DMS114 treated with DMSO at 0.1 percent for 48 hours (cell line): ENCODE data around the gene ZNF836.
A peak's percentile ranks its signal among the peaks of the same experiment; 100 is the strongest.
"Not testable (repeated sequence)": the region's sequence is repeated elsewhere in the genome, so short reads cannot be mapped to it uniquely, and the experiment has no call there.

ENCODE experiments used
- DNase-seq: peaks from one replicate; lab custom pipeline; 2025; ENCODE audit not compliant: unreplicated experiment; lab: John Stamatoyannopoulos, UW

Gene ZNF836

GRCh38 chr19:52171321-52172169 is at the start of gene ZNF836:
TSS of gene ZNF836 (minus strand) at chr19:52171621. CDS start at chr19:52168072, 3,549 bp downstream.
- DNase-seq = peak; percentile 62

- DNase-seq = no peak
These were observed 49.6 kb upstream of the ZNF836 start for GRCh38 chr19:52221031-52221430.

GRCh38 chr19:52219611-52220010 is 48.2 kb upstream of the ZNF836 start:
- DNase-seq = no peak

- DNase-seq = no peak
These were observed 46.2 kb upstream of the ZNF836 start for GRCh38 chr19:52217576-52217975.

GRCh38 chr19:52216401-52216800 is 45.0 kb upstream of the ZNF836 start:
- DNase-seq = no peak

- no peak for DNase-seq
These were observed 42.8 kb upstream of the ZNF836 start for GRCh38 chr19:52214241-52214640.

GRCh38 chr19:52212572-52213255 is 41.3 kb upstream of the ZNF836 start:
- no peak for DNase-seq

GRCh38 chr19:52211926-52212571 is 40.6 kb upstream of the ZNF836 start:
- DNase-seq = no peak

GRCh38 chr19:52211203-52211602 is 39.8 kb upstream of the ZNF836 start:
- DNase-seq = no peak

GRCh38 chr19:52206481-52206880 is 35.1 kb upstream of the ZNF836 start:
- no peak for DNase-seq

GRCh38 chr19:52200755-52201391 is 29.5 kb upstream of the ZNF836 start:
- not testable (repeated sequence) for DNase-seq

- no peak for DNase-seq
These were observed 28.6 kb upstream of the ZNF836 start for GRCh38 chr19:52200044-52200443.

GRCh38 chr19:52198678-52199077 is 27.3 kb upstream of the ZNF836 start:
- no peak for DNase-seq

GRCh38 chr19:52197964-52198363 is 26.5 kb upstream of the ZNF836 start:
- no peak for DNase-seq

- DNase-seq = no peak
These were observed 25.0 kb upstream of the ZNF836 start for GRCh38 chr19:52196256-52196967.

GRCh38 chr19:52191951-52192350 is 20.5 kb upstream of the ZNF836 start:
- no peak for DNase-seq

- no peak for DNase-seq
These were observed 20.0 kb upstream of the ZNF836 start for GRCh38 chr19:52191389-52191788.

- no peak for DNase-seq
These were observed 19.3 kb upstream of the ZNF836 start for GRCh38 chr19:52190487-52191293.

GRCh38 chr19:52189735-52190486 is 18.5 kb upstream of the ZNF836 start, which contains the start of gene PPP2R1A:
TSS of gene PPP2R1A (plus strand) at chr19:52190052. CDS start at chr19:52190097, 45 bp downstream.
- DNase-seq = peak; percentile 100
